ENCODE results near the gene GNA12. TPM values are rescaled to one million over a fixed set of nuclear protein-coding genes. Genes with fewer than 3 reads are reported as not detected.

Gene GNA12
- total and polyA plus RNA-seq, 10 of the 15 experiments (the other 5 are each of a cell fraction or from before 2014, with no cell fraction given) = 1.9 to 51.8 (median 12.6) TPM

DNA sequence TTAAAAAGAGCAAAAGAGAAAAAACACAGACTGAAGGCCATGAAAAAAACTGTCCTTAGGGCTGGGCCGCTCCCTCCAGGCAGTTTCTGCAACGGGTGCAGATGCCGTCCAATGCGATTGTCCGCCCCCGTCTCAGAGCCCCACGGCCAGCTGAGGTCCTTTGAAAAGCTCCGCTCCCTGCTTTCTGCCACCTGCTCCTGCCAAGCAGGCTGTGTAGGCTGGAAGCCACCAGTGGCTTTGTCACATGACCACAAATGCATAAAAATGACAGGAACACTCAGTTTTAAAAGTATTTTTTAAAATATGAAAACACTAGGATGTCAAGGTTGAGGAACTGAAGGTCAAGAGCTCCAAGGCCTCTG lies 84.4 kb downstream of the GNA12 start (continued):
- TF ChIP-seq, protein P1, sequence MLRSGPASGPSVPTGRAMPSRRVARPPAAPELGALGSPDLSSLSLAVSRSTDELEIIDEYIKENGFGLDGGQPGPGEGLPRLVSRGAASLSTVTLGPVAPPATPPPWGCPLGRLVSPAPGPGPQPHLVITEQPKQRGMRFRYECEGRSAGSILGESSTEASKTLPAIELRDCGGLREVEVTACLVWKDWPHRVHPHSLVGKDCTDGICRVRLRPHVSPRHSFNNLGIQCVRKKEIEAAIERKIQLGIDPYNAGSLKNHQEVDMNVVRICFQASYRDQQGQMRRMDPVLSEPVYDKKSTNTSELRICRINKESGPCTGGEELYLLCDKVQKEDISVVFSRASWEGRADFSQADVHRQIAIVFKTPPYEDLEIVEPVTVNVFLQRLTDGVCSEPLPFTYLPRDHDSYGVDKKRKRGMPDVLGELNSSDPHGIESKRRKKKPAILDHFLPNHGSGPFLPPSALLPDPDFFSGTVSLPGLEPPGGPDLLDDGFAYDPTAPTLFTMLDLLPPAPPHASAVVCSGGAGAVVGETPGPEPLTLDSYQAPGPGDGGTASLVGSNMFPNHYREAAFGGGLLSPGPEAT (IDR thresholded peaks at IDR 0.05; ENCODE audit: low read depth) = no peak
- TF ChIP-seq NRF1 (conservative IDR thresholded peaks at IDR 0.05; ENCODE audit: low read depth, low read length) = no peak
- TF ChIP-seq NFYA (IDR thresholded peaks at IDR 0.05; ENCODE audit: borderline replicate concordance, low read depth, low read length) = no peak
- TF ChIP-seq, protein P2, sequence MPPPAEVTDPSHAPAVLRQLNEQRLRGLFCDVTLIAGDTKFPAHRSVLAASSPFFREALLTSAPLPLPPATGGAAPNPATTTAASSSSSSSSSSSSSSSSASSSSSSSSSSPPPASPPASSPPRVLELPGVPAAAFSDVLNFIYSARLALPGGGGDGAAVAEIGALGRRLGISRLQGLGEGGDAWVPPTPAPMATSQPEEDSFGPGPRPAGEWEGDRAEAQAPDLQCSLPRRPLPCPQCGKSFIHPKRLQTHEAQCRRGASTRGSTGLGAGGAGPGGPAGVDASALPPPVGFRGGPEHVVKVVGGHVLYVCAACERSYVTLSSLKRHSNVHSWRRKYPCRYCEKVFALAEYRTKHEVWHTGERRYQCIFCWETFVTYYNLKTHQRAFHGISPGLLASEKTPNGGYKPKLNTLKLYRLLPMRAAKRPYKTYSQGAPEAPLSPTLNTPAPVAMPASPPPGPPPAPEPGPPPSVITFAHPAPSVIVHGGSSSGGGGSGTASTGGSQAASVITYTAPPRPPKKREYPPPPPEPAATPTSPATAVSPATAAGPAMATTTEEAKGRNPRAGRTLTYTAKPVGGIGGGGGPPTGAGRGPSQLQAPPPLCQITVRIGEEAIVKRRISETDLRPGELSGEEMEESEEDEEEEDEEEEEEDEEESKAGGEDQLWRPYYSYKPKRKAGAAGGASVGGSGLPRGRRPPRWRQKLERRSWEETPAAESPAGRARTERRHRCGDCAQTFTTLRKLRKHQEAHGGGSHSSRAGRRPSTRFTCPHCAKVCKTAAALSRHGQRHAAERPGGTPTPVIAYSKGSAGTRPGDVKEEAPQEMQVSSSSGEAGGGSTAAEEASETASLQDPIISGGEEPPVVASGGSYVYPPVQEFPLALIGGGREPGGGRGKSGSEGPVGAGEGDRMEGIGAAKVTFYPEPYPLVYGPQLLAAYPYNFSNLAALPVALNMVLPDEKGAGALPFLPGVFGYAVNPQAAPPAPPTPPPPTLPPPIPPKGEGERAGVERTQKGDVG (CRISPR knock-in tag; IDR thresholded peaks at IDR 0.05) = no peak
